B cell (primary cell): Measurements from ENCODE around the gene EFNA5. TPM values are rescaled to one million over a fixed set of nuclear protein-coding genes. Genes with fewer than 3 reads are reported as not detected.
A peak's percentile ranks its signal among the peaks of the same experiment; 100 is the strongest.

Experiments used
- ATAC-seq: fragments of 200-7000 bp; cut with Tn5 transposase; one replicate; pipeline ENCODE4 v1.10.0; 2021; ENCODE audit warnings: low read depth, mild to moderate bottlenecking, moderate number of reproducible peaks, moderate library complexity
- CTCF ChIA-PET: fragments of 350-600 bp; sonication (Branson Sonifier 250); formaldehyde crosslinking; loops from one replicate; lab custom pipeline; 2021; ENCODE audit warnings: antibody characterized with exemption, inconsistent platforms; lab: Charles Lee
- POLR2A ChIA-PET: fragments of 350-600 bp; sonication (Branson Sonifier 250); formaldehyde crosslinking; loops from one replicate; lab custom pipeline; 2021; ENCODE audit warnings: antibody characterized with exemption; lab: Charles Lee
- DNase-seq: peaks from one replicate; pipeline ENCODE4 v3.0.0; 2013
- H2AFZ ChIP-seq: 2 replicates; pipeline ENCODE4 v1.6.1; 2012; ENCODE audit warnings: mild to moderate bottlenecking, low read depth, low read length; ENCODE audit not compliant: insufficient read depth, poor library complexity, severe bottlenecking
- H3K27ac ChIP-seq, 2 donors: 1 replicate in 1 of 2; 2 replicates in 1 of 2; pipeline ENCODE4 v1.5.1; 2012 to 2013; ENCODE audit warnings: low read length in 2 of 2, mild to moderate bottlenecking in 2 of 2, moderate library complexity in 1 of 2
- H3K27me3 ChIP-seq, 4 experiments: fragments of 200-600 bp in 1 of 4; sonication (generic) in 1 of 4; replicated peaks in 1 of 4; 1 replicate in 2 of 4; 2 replicates in 2 of 4; pipeline versions ENCODE4 v1.6.1 to v1.7.0; 2013 to 2016; ENCODE audit warnings: low read length in 3 of 4, mild to moderate bottlenecking in 2 of 4, mixed read lengths in 1 of 4, moderate library complexity in 1 of 4; ENCODE audit not compliant: insufficient read depth in 4 of 4, control insufficient read depth in 3 of 4; ENCODE audit errors: control extremely low read depth in 1 of 4
- H3K36me3 ChIP-seq, 2 experiments: replicated peaks in 1 of 2; 1 replicate in 1 of 2; 2 replicates in 1 of 2; pipeline versions ENCODE4 v1.6.1 to v1.7.1; 2013; ENCODE audit warnings: low read length in 1 of 2; ENCODE audit not compliant: insufficient read depth in 2 of 2, control insufficient read depth in 1 of 2; ENCODE audit errors: control extremely low read depth in 1 of 2, extremely low read depth in 1 of 2
- H3K4me1 ChIP-seq, 2 donors: fragments of 200-600 bp in 1 of 2; sonication (generic) in 1 of 2; 1 replicate in 1 of 2; 2 replicates in 1 of 2; pipeline versions ENCODE4 v1.5.1 to v1.6.1; 2013 to 2017; ENCODE audit warnings: low read length in 2 of 2; ENCODE audit not compliant: control insufficient read depth in 2 of 2, insufficient read depth in 2 of 2
- H3K4me2 ChIP-seq: replicated peaks from 2 replicates; pipeline ENCODE3; 2012; ENCODE audit warnings: mild to moderate bottlenecking, low read depth, low read length; ENCODE audit not compliant: poor library complexity, severe bottlenecking
- H3K4me3 ChIP-seq, 5 experiments: fragments of 200-600 bp in 1 of 5; sonication (generic) in 1 of 5; 1 replicate in 3 of 5; 2 replicates in 2 of 5; pipeline versions ENCODE4 v1.5.1 to v1.7.0; 2011 to 2016; ENCODE audit warnings: low read length in 4 of 5, mild to moderate bottlenecking in 4 of 5, low read depth in 2 of 5, control low read depth in 1 of 5, moderate library complexity in 1 of 5; ENCODE audit not compliant: insufficient read depth in 1 of 5; ENCODE audit errors: control extremely low read depth in 1 of 5, extremely low read depth in 1 of 5
- H3K79me2 ChIP-seq: fragments of 200-600 bp; sonication (generic); one replicate; pipeline ENCODE4 v1.6.0; 2016; ENCODE audit warnings: low read length; ENCODE audit not compliant: control insufficient read depth, insufficient read depth
- H3K9ac ChIP-seq: fragments of 200-600 bp; sonication (generic); 2 replicates; pipeline ENCODE4 v1.6.1; 2017; ENCODE audit warnings: mild to moderate bottlenecking, low read length, moderate library complexity
- H3K9me3 ChIP-seq, 3 donors: one replicate each; pipeline versions ENCODE4 v1.6.1 to v1.7.1; 2013; ENCODE audit warnings: low read length in 2 of 3; ENCODE audit not compliant: control insufficient read depth in 2 of 3, insufficient read depth in 1 of 3; ENCODE audit errors: control extremely low read depth in 1 of 3
- H4K20me1 ChIP-seq: 2 replicates; pipeline ENCODE4 v1.6.0; 2012; ENCODE audit warnings: mild to moderate bottlenecking, low read length; ENCODE audit not compliant: insufficient read depth, control insufficient read depth, poor library complexity, severe bottlenecking
- H3K27ac Mint-ChIP-seq: one replicate; pipeline ENCODE4 v1.8.0; 2021; ENCODE audit warnings: mixed read lengths
- H3K27me3 Mint-ChIP-seq: one replicate; pipeline ENCODE4 v1.8.0; 2021; ENCODE audit warnings: mixed read lengths
- H3K4me1 Mint-ChIP-seq: one replicate; pipeline ENCODE4 v1.8.0; 2021; ENCODE audit warnings: mixed read lengths
- H3K4me3 Mint-ChIP-seq: one replicate; pipeline ENCODE4 v1.8.0; 2021; ENCODE audit warnings: mixed read lengths
- H3K9me3 Mint-ChIP-seq: one replicate; pipeline ENCODE4 v1.8.0; 2022; ENCODE audit warnings: mixed read lengths; ENCODE audit not compliant: insufficient read depth
- EZH2 ChIP-seq: IDR thresholded peaks from 2 replicates; pipeline ENCODE4 v1.6.1; 2012; ENCODE audit warnings: borderline replicate concordance, low read depth, mild to moderate bottlenecking, moderate library complexity, low read length; ENCODE audit not compliant: insufficient read depth, poor library complexity, severe bottlenecking
- WGBS: methylation state at CpG from one replicate; pipeline ENCODE4 v1.1.5; 2013; ENCODE audit warnings: missing lambda C conversion rate; ENCODE audit not compliant: insufficient coverage; 5-methylcytosine and 5-hydroxymethylcytosine counted together
- intact Hi-C: fragments of 100-400 bp; cut with micrococcal nuclease; formaldehyde crosslinking; loops from one replicate; pipeline ENCODE4 v1.10.0; 2022
- polyA plus RNA-seq: library from polyadenylated mRNA; depleted of rRNA; stranded (reverse); fragments of >200 nt; gene quantifications from 2 replicates; pipeline ENCODE4 v1.2.3, GENCODE V29; 2012
- total RNA-seq, 2 donors: library from RNA; stranded (reverse); fragments of 120-200 nt in 1 of 2; gene quantifications; 1 replicate in 1 of 2; 2 replicates in 1 of 2; pipeline versions ENCODE4 v1.2.3 to v1.2.4, GENCODE V29; 2013 to 2022
- TF ChIP-seq, protein P1 (sequence below): fragments of 200-600 bp; IDR thresholded peaks from one replicate; pipeline ENCODE4 v1.8.0; 2022; ENCODE audit warnings: antibody characterized with exemption, mild to moderate bottlenecking

The EFNA5 gene
- total and polyA plus RNA-seq, 2 donors (not counting 1 experiment from before 2014, with no cell fraction given), result not detected

DNA sequence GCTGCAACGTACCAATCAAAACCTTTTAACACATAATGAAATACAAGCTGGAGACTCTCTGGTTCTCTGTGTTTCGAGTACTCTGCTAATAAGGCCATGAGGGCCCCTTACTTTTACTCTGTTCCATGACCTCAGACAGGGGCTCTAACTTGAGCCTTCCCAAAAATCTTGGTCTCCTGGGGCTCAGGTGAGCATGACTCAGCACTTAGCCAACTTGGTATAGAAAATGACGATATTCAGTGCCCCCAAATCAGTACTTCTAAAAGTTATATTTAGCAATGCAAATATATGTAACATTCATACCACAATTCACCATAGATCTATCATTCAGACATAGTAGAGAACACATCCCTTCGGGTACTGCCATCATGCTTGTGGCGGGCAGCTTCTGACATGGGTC is 278.9 kb downstream of the EFNA5 start:
- no peak overlapping the region for H3K9ac ChIP-seq
- no peaks in the 10 kb centered on the region for H3K36me3 ChIP-seq
- peaks cover 22 to 29% of the 10 kb centered on the region in 2 donors for H3K4me1 ChIP-seq
- DNase-seq (no peak), ATAC-seq (no peak)
- 81% methylated on average over 3 of the region's 5 CpGs for WGBS
- H3K4me2 ChIP-seq, result no peak overlapping the region
- no peak overlapping the region for H3K27ac Mint-ChIP-seq
- no peak overlapping the region for H2AFZ ChIP-seq
- no peak for TF ChIP-seq EZH2
- TF ChIP-seq, protein P1, sequence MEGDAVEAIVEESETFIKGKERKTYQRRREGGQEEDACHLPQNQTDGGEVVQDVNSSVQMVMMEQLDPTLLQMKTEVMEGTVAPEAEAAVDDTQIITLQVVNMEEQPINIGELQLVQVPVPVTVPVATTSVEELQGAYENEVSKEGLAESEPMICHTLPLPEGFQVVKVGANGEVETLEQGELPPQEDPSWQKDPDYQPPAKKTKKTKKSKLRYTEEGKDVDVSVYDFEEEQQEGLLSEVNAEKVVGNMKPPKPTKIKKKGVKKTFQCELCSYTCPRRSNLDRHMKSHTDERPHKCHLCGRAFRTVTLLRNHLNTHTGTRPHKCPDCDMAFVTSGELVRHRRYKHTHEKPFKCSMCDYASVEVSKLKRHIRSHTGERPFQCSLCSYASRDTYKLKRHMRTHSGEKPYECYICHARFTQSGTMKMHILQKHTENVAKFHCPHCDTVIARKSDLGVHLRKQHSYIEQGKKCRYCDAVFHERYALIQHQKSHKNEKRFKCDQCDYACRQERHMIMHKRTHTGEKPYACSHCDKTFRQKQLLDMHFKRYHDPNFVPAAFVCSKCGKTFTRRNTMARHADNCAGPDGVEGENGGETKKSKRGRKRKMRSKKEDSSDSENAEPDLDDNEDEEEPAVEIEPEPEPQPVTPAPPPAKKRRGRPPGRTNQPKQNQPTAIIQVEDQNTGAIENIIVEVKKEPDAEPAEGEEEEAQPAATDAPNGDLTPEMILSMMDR, result no peak
- POLR2A ChIA-PET, result no interaction called here
- H3K9me3 ChIP-seq, result no peaks in the 10 kb centered on the region
- no peak overlapping the region for H3K27ac ChIP-seq
- H3K4me3 ChIP-seq, result no peak overlapping the region
- H3K9me3 Mint-ChIP-seq, result no peaks in the 10 kb centered on the region
- H3K79me2 ChIP-seq, result no peaks in the 10 kb centered on the region
- peaks cover 4% of the 10 kb centered on the region for H3K27me3 Mint-ChIP-seq
- H3K4me1 Mint-ChIP-seq, result peaks cover 31% of the 10 kb centered on the region
- CTCF ChIA-PET, result interaction anchor here (1.1 kb wide), 1 partner anchor 180 kb away, joined by 3 read pairs; no protein-coding TSS in a partner anchor
- H3K27me3 ChIP-seq, result no peaks in the 10 kb centered on the region
- no peak overlapping the region for H3K4me3 Mint-ChIP-seq
- intact Hi-C loops, result no loop called here
- H4K20me1 ChIP-seq, result no peaks in the 10 kb centered on the region

DNA sequence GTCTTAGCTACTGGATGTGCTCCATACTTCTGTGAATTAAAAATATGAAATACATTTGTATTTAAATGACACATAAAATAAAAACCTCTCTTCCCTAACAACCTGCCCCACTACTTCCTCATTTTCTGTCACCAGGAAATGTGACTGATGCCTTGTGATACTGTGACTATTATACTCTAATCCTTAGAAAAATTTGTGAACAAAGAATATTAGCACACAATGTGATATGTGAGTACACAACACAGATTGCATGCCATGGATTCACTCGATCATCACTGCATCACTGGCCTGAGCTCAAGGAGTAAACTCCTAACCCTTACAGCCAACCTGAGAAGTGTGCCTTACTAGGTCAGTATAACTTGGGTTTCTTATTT is 281.0 kb downstream of the EFNA5 start:
- no peaks in the 10 kb centered on the region for H4K20me1 ChIP-seq
- Mint-ChIP-seq H3K9me3 (no peaks in the 10 kb centered on the region), H3K4me1 (peaks cover 32% of the 10 kb centered on the region), H3K27ac (no peak overlapping the region), H3K4me3 (peak overlapping the region; percentile 63), H3K27me3 (no peaks in the 10 kb centered on the region)
- no peaks in the 10 kb centered on the region for H3K27me3 ChIP-seq
- peaks cover 22 to 29% of the 10 kb centered on the region in 2 donors for H3K4me1 ChIP-seq
- H2AFZ ChIP-seq, result no peak overlapping the region
- H3K4me2 ChIP-seq, result peak overlapping the region; percentile 59
- no peak overlapping the region for H3K27ac ChIP-seq
- H3K36me3 ChIP-seq, result no peaks in the 10 kb centered on the region
- H3K4me3 ChIP-seq, result no peak overlapping the region
- H3K9me3 ChIP-seq, result no peaks in the 10 kb centered on the region
- no CpG with 5 or more reads among the region's 1 CpG for WGBS
- DNase-seq, result peak; percentile 15
- TF ChIP-seq EZH2, result no peak
- TF ChIP-seq, protein P1, result no peak
- no peak overlapping the region for H3K9ac ChIP-seq
- ChIA-PET POLR2A (no interaction called here), CTCF (no interaction called here)
- H3K79me2 ChIP-seq, result no peaks in the 10 kb centered on the region
- ATAC-seq, result no peak
- intact Hi-C loops, result no loop called here
